Loucy (cell line): ENCODE measurements around the gene TTC39B.

Source experiments
- CTCF ChIP-seq: fragments of 200-600 bp; sonication (generic); conservative IDR thresholded peaks from 2 replicates; pipeline ENCODE4 v1.5.1; 2014; ENCODE audit warnings: mild to moderate bottlenecking, antibody characterized with exemption, low read length
- EZH2phosphoT487 ChIP-seq: fragments of 200-600 bp; IDR thresholded peaks from 2 replicates; pipeline ENCODE4 v1.6.1; 2018; ENCODE audit warnings: antibody characterized with exemption, mild to moderate bottlenecking, moderate library complexity, borderline replicate concordance

DNA sequence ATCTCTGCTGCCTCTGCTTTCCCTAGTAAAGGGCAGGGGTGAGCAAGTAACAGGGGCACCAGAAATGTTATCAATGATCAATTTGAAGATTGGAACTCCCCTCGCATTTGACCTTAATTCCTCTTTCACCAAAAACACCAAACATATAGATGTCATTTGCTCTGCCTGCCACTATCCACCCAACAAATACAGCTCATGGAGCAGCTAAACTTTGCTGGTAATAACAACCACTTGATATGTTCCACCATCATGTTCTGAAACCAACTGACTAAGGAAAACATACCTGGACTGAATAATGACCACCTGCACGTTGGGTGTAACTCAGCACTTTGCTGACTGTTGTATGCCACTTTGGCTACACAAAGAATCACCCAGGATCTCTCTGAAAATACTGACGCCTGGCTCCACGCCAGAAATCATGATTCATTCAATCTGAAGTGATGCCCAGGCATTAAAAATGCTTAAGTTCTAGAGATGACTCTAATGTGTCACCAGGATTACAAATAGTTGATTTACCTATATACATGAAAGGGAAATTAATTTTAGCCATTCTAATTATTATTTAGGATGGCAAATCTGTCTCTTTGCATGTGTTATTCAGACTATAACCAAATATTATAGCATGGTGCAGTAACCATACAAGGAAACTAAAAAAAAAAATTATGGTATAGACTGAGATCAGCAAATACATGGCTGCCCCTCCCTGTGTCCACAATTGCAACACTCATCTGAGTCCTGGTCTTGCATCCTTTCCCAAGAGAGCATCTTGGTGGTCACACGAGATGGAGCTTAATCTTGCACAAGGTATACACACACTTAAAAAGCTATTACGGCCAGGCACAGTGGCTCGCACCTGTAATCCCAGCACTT lies 43.1 kb upstream of the TTC39B start:
- no peak for TF ChIP-seq CTCF
- no peak for TF ChIP-seq EZH2phosphoT487
